SH-SY5Y (cell line): ENCODE measurements around the gene SPATA6L.

Experiments used
- GATA2 ChIP-seq: IDR thresholded peaks from 2 replicates; pipeline ENCODE4 v1.6.1; 2011; ENCODE audit warnings: mild to moderate bottlenecking, low read depth, low read length
- GATA3 ChIP-seq: IDR thresholded peaks from 2 replicates; pipeline ENCODE4 v1.6.1; 2011; ENCODE audit warnings: low read depth, mild to moderate bottlenecking, low read length, moderate library complexity

The SPATA6L gene

GRCh38 chr9:4666042-4666699 is at the start of gene SPATA6L:
TSS of gene SPATA6L (minus strand) at chr9:4666480. CDS start at chr9:4666250, 230 bp downstream.
- TF ChIP-seq GATA2 (no peak), GATA3 (no peak)

GRCh38 chr9:4714266-4715016 is 48.2 kb upstream of the SPATA6L start:
- TF ChIP-seq GATA2 (no peak), GATA3 (no peak)

- no peak for TF ChIP-seq GATA2
- no peak for TF ChIP-seq GATA3
Measured at GRCh38 chr9:4713849-4714248, 47.6 kb upstream of the SPATA6L start.

GRCh38 chr9:4709380-4709779 is 43.1 kb upstream of the SPATA6L start:
- TF ChIP-seq GATA2 (no peak), GATA3 (no peak)

- TF ChIP-seq GATA3 (no peak), GATA2 (no peak)
Measured at GRCh38 chr9:4706971-4707622, 40.8 kb upstream of the SPATA6L start.

GRCh38 chr9:4706021-4706420 is 39.7 kb upstream of the SPATA6L start:
- no peak for TF ChIP-seq GATA3
- no peak for TF ChIP-seq GATA2

GRCh38 chr9:4704129-4704528 is 37.8 kb upstream of the SPATA6L start:
- no peak for TF ChIP-seq GATA2
- no peak for TF ChIP-seq GATA3

GRCh38 chr9:4701526-4701925 is 35.2 kb upstream of the SPATA6L start:
- TF ChIP-seq GATA3 (no peak), GATA2 (no peak)

- TF ChIP-seq GATA3 (no peak), GATA2 (no peak)
Measured at GRCh38 chr9:4700932-4701331, 34.7 kb upstream of the SPATA6L start.

- no peak for TF ChIP-seq GATA2
- TF ChIP-seq GATA3: no peak
Measured at GRCh38 chr9:4700091-4700490, 33.8 kb upstream of the SPATA6L start.

GRCh38 chr9:4691795-4692194 is 25.5 kb upstream of the SPATA6L start:
- TF ChIP-seq GATA2: no peak
- TF ChIP-seq GATA3: no peak

- TF ChIP-seq GATA2 (no peak), GATA3 (no peak)
Measured at GRCh38 chr9:4690144-4690543, 23.9 kb upstream of the SPATA6L start.

- no peak for TF ChIP-seq GATA2
- no peak for TF ChIP-seq GATA3
Measured at GRCh38 chr9:4689687-4690104, 23.4 kb upstream of the SPATA6L start.

GRCh38 chr9:4689021-4689420 is 22.7 kb upstream of the SPATA6L start:
- TF ChIP-seq GATA3 (no peak), GATA2 (no peak)

- TF ChIP-seq GATA3 (no peak), GATA2 (no peak)
Measured at GRCh38 chr9:4686584-4686983, 20.3 kb upstream of the SPATA6L start.

GRCh38 chr9:4686112-4686511 is 19.8 kb upstream of the SPATA6L start:
- TF ChIP-seq GATA2 (no peak), GATA3 (no peak)
